Uterus (tissue), 2 donors: ENCODE measurements around the gene KLK10.

Experiments used
- CTCF ChIP-seq, 4 experiments: fragments of 200-600 bp in 2 of 4; fragments of 450-650 bp in 2 of 4; sonication (generic) in 2 of 4; IDR thresholded peaks; one replicate each; pipeline ENCODE4 v1.5.1; 2016 to 2019; ENCODE audit warnings: antibody characterized with exemption in 4 of 4, mild to moderate bottlenecking in 2 of 4, moderate library complexity in 1 of 4
- POLR2A ChIP-seq, 2 donors: fragments of 450-650 bp; IDR thresholded peaks; one replicate each; pipeline ENCODE4 v1.6.1; 2016; ENCODE audit warnings: antibody characterized with exemption in 2 of 2, mild to moderate bottlenecking in 1 of 2, moderate library complexity in 1 of 2

- TF ChIP-seq POLR2A (IDR thresholded peaks at IDR 0.05) (no peak), CTCF (IDR thresholded peaks at IDR 0.05) (no peak)
Measured at GRCh38 chr19:51031220-51031879, 11.8 kb upstream of the KLK10 start.
